ENCODE results near the gene JMJD8. TPM values are rescaled to one million over a fixed set of nuclear protein-coding genes. Genes with fewer than 3 reads are reported as not detected.

Gene JMJD8
- total and polyA plus RNA-seq, 4 donors = 21.2 to 52.6 (median 33.4) TPM

- Histone ChIP-seq H3K4me1 (ENCODE audit: control insufficient read depth in 4 of 4, insufficient read depth in 4 of 4, low read length in 3 of 4) (peaks cover 27 to 61% (median 47%) of the 10 kb centered on the region in 4 donors), H3K36me3 (ENCODE audit: control insufficient read depth in 4 of 4, insufficient read depth in 3 of 4, low read depth in 1 of 4, low read length in 3 of 4) (peaks cover 8 to 14% (median 12%) of the 10 kb centered on the region in 4 donors), H3K9me3 (ENCODE audit: control insufficient read depth in 4 of 4, low read length in 3 of 4) (no peaks in the 10 kb centered on the region), H3K27me3 (ENCODE audit: control insufficient read depth in 4 of 4, insufficient read depth in 4 of 4, low read length in 3 of 4) (no peaks in the 10 kb centered on the region), H3K9ac (ENCODE audit: low read depth in 1 of 2, low read length in 2 of 2) (peak overlapping the region; percentile 60 to 78), H3K27ac (ENCODE audit: low read depth in 1 of 2, low read length in 2 of 2) (peak overlapping the region; percentile 93 to 94), H3K4me3 (ENCODE audit: low read depth in 1 of 3, low read length in 3 of 3) (peak overlapping the region; percentile 77 to 83 (median 81))
- DNase-seq (ENCODE audit: low spot score) = no peak
- TF ChIP-seq HNF4A (conservative IDR thresholded peaks at IDR 0.05) = no peak
- no peak for TF ChIP-seq EGR1 (IDR thresholded peaks at IDR 0.05; ENCODE audit: low read depth in 2 of 2)
- no peak for TF ChIP-seq JUND (IDR thresholded peaks at IDR 0.05)
- no peak for TF ChIP-seq RXRA (IDR thresholded peaks at IDR 0.05)
- no peak for TF ChIP-seq SP1 (IDR thresholded peaks at IDR 0.05)
- no peak for TF ChIP-seq GABPA (IDR thresholded peaks at IDR 0.05 in 1 of 2, conservative IDR thresholded peaks at IDR 0.05 in 1 of 2)
- TF ChIP-seq HNF4G (IDR thresholded peaks at IDR 0.05) = no peak
- TF ChIP-seq ZBTB33 (IDR thresholded peaks at IDR 0.05) = no peak
- no peak for TF ChIP-seq RAD21 (IDR thresholded peaks at IDR 0.05)
- TF ChIP-seq FOXA1 (IDR thresholded peaks at IDR 0.05) = no peak
- TF ChIP-seq, protein P1, sequence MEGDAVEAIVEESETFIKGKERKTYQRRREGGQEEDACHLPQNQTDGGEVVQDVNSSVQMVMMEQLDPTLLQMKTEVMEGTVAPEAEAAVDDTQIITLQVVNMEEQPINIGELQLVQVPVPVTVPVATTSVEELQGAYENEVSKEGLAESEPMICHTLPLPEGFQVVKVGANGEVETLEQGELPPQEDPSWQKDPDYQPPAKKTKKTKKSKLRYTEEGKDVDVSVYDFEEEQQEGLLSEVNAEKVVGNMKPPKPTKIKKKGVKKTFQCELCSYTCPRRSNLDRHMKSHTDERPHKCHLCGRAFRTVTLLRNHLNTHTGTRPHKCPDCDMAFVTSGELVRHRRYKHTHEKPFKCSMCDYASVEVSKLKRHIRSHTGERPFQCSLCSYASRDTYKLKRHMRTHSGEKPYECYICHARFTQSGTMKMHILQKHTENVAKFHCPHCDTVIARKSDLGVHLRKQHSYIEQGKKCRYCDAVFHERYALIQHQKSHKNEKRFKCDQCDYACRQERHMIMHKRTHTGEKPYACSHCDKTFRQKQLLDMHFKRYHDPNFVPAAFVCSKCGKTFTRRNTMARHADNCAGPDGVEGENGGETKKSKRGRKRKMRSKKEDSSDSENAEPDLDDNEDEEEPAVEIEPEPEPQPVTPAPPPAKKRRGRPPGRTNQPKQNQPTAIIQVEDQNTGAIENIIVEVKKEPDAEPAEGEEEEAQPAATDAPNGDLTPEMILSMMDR (IDR thresholded peaks at IDR 0.05; ENCODE audit: low read depth, low read length, missing input control) = no peak
- TF ChIP-seq ATF3 (IDR thresholded peaks at IDR 0.05) = no peak
- TF ChIP-seq MAX (IDR thresholded peaks at IDR 0.05) = no peak
- TF ChIP-seq TAF1 (conservative IDR thresholded peaks at IDR 0.05) = no peak
- no peak for TF ChIP-seq NR2F2 (IDR thresholded peaks at IDR 0.05)
- WGBS = under 1% methylated on average over 38 of the region's 38 CpGs
Observed at GRCh38 chr16:680625-680945, 3.5 kb downstream of the JMJD8 start.

GRCh38 chr16:679814-680624, 4.1 kb downstream of the JMJD8 start, which contains the start of gene STUB1:
STUB1 (plus strand) TSS chr16:680410; CDS start chr16:680526, 116 bp downstream.
- no peaks in the 10 kb centered on the region for H3K27me3 ChIP-seq (ENCODE audit: control insufficient read depth in 4 of 4, insufficient read depth in 4 of 4, low read length in 3 of 4)
- peaks cover 31 to 63% (median 49%) of the 10 kb centered on the region in 4 donors for H3K4me1 ChIP-seq (ENCODE audit: control insufficient read depth in 4 of 4, insufficient read depth in 4 of 4, low read length in 3 of 4)
- H3K9me3 ChIP-seq (ENCODE audit: control insufficient read depth in 4 of 4, low read length in 3 of 4) = no peaks in the 10 kb centered on the region
- peak within 1 kb of the TSS; percentile 77 to 83 (median 81) for H3K4me3 ChIP-seq (ENCODE audit: low read depth in 1 of 3, low read length in 3 of 3)
- DNase-seq (ENCODE audit: low spot score) = peak; percentile 96
- H3K36me3 ChIP-seq (ENCODE audit: control insufficient read depth in 4 of 4, insufficient read depth in 3 of 4, low read depth in 1 of 4, low read length in 3 of 4) = peaks cover 8 to 14% (median 12%) of the 10 kb centered on the region in 4 donors
- peak within 1 kb of the TSS; percentile 60 to 78 for H3K9ac ChIP-seq (ENCODE audit: low read depth in 1 of 2, low read length in 2 of 2)
- WGBS = 1% methylated on average over 91 of the region's 91 CpGs
- peak within 1 kb of the TSS; percentile 93 to 94 for H3K27ac ChIP-seq (ENCODE audit: low read depth in 1 of 2, low read length in 2 of 2)
- TF ChIP-seq RAD21 (IDR thresholded peaks at IDR 0.05) = no peak
- no peak for TF ChIP-seq ZBTB33 (IDR thresholded peaks at IDR 0.05)
- no peak for TF ChIP-seq HNF4A (conservative IDR thresholded peaks at IDR 0.05)
- TF ChIP-seq, protein P2, sequence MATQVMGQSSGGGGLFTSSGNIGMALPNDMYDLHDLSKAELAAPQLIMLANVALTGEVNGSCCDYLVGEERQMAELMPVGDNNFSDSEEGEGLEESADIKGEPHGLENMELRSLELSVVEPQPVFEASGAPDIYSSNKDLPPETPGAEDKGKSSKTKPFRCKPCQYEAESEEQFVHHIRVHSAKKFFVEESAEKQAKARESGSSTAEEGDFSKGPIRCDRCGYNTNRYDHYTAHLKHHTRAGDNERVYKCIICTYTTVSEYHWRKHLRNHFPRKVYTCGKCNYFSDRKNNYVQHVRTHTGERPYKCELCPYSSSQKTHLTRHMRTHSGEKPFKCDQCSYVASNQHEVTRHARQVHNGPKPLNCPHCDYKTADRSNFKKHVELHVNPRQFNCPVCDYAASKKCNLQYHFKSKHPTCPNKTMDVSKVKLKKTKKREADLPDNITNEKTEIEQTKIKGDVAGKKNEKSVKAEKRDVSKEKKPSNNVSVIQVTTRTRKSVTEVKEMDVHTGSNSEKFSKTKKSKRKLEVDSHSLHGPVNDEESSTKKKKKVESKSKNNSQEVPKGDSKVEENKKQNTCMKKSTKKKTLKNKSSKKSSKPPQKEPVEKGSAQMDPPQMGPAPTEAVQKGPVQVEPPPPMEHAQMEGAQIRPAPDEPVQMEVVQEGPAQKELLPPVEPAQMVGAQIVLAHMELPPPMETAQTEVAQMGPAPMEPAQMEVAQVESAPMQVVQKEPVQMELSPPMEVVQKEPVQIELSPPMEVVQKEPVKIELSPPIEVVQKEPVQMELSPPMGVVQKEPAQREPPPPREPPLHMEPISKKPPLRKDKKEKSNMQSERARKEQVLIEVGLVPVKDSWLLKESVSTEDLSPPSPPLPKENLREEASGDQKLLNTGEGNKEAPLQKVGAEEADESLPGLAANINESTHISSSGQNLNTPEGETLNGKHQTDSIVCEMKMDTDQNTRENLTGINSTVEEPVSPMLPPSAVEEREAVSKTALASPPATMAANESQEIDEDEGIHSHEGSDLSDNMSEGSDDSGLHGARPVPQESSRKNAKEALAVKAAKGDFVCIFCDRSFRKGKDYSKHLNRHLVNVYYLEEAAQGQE (IDR thresholded peaks at IDR 0.05) = no peak
- no peak for TF ChIP-seq HNF4G (IDR thresholded peaks at IDR 0.05)
- TF ChIP-seq TAF1 (conservative IDR thresholded peaks at IDR 0.05) = no peak
- TF ChIP-seq ATF3 (IDR thresholded peaks at IDR 0.05) = no peak
- TF ChIP-seq NR2F2 (IDR thresholded peaks at IDR 0.05) = no peak
- TF ChIP-seq FOXA2 (IDR thresholded peaks at IDR 0.05) = no peak
- TF ChIP-seq, protein P1 (IDR thresholded peaks at IDR 0.05; ENCODE audit: low read depth, low read length, missing input control) = no peak
- TF ChIP-seq SP1 (IDR thresholded peaks at IDR 0.05) = peak; percentile 30
- TF ChIP-seq JUND (IDR thresholded peaks at IDR 0.05) = no peak
